Measurements from ENCODE around the gene SLC17A3.

- TF ChIP-seq CTCF (IDR thresholded peaks at IDR 0.05; ENCODE audit: poor library complexity): no peak
- no peak for TF ChIP-seq EZH2phosphoT487 (IDR thresholded peaks at IDR 0.05; ENCODE audit: low read depth, severe bottlenecking, unreplicated experiment)
- no peak for TF ChIP-seq EZH2 (IDR thresholded peaks at IDR 0.05; ENCODE audit: borderline replicate concordance)
Observed at GRCh38 chr6:25804804-25805203, 69.2 kb downstream of the SLC17A3 start.
